ENCODE data around the gene PLSCR4. TPM values are rescaled to one million over a fixed set of nuclear protein-coding genes. Genes with fewer than 3 reads are reported as not detected.

Gene PLSCR4
- total RNA-seq, 4 donors from 2014 or later: 22.8 to 27.5 (median 25.7) TPM

- no peak overlapping the region for H3K4me3 ChIP-seq
- DNase-seq: no peak
- H3K36me3 ChIP-seq: no peaks in the 10 kb centered on the region
- no peaks in the 10 kb centered on the region for H3K9me3 ChIP-seq
- no peaks in the 10 kb centered on the region for H3K27me3 ChIP-seq
- H3K27ac ChIP-seq: no peak overlapping the region
- no peaks in the 10 kb centered on the region for H3K4me1 ChIP-seq
- no peak for TF ChIP-seq POLR2A (IDR thresholded peaks at IDR 0.05)
- TF ChIP-seq, protein P1, sequence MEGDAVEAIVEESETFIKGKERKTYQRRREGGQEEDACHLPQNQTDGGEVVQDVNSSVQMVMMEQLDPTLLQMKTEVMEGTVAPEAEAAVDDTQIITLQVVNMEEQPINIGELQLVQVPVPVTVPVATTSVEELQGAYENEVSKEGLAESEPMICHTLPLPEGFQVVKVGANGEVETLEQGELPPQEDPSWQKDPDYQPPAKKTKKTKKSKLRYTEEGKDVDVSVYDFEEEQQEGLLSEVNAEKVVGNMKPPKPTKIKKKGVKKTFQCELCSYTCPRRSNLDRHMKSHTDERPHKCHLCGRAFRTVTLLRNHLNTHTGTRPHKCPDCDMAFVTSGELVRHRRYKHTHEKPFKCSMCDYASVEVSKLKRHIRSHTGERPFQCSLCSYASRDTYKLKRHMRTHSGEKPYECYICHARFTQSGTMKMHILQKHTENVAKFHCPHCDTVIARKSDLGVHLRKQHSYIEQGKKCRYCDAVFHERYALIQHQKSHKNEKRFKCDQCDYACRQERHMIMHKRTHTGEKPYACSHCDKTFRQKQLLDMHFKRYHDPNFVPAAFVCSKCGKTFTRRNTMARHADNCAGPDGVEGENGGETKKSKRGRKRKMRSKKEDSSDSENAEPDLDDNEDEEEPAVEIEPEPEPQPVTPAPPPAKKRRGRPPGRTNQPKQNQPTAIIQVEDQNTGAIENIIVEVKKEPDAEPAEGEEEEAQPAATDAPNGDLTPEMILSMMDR (IDR thresholded peaks at IDR 0.05): no peak
These were observed 29.6 kb downstream of the PLSCR4 start for GRCh38 chr3:146221276-146221675.

DNA sequence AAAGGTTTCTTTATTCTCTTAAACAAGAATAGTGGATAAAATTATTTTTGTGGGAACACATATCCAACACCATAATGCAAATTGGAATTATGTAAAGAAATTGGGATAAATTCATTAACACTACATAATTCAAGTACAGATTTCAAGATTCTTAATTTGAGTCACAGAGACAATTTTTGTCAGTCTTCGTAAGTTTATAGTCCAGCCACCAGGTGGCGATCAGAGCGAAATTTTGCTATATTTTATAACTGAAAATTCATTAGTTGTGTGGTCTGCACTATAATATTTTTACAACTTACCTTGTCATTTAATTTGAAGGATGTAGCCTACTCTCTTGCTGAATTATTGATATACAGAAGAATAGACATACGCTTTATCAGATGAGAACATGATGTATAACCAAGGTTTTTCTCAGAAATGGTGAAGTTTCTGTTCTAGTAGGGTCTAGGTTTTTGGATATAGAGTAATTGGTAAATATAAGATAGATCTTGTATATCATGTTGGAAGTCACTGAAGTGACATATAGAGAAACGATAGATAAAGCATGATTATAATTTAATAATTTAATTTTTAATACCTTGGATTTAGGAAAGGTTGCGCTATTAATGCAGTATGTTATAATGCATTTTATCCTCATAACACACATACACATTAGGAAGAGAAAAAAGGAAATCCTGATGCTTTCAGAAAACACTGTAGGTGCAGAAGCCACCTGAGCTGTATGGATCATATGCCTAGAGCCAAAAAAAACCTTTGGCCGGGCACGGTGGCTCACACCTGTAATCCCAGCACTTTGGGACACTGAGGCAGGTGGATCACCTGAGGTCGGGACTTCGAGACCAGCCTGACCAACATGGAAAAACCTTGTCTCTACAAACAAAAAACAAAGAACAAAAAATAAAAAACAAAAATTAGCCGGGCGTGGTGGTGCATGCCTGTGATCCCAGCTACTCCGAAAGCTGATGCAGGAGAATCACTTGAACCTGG, 31.7 kb downstream of the PLSCR4 start:
- Histone ChIP-seq H3K9me3 (no peaks in the 10 kb centered on the region), H3K27ac (no peak overlapping the region), H3K4me3 (no peak overlapping the region), H3K27me3 (no peaks in the 10 kb centered on the region), H3K36me3 (no peaks in the 10 kb centered on the region), H3K4me1 (no peaks in the 10 kb centered on the region)
- peak in 2 of 3 donors; percentile 49 to 65 for DNase-seq
- TF ChIP-seq, protein P1 (IDR thresholded peaks at IDR 0.05): peak; percentile 30 to 81 (median 78)
- no peak for TF ChIP-seq POLR2A (IDR thresholded peaks at IDR 0.05)

- no peak for TF ChIP-seq POLR2A (IDR thresholded peaks at IDR 0.05)
- TF ChIP-seq, protein P1 (IDR thresholded peaks at IDR 0.05): no peak
- no peak overlapping the region for H3K4me3 ChIP-seq
- H3K27me3 ChIP-seq: no peaks in the 10 kb centered on the region
- H3K9me3 ChIP-seq: no peaks in the 10 kb centered on the region
- H3K4me1 ChIP-seq: no peaks in the 10 kb centered on the region
- H3K27ac ChIP-seq: no peak overlapping the region
- no peaks in the 10 kb centered on the region for H3K36me3 ChIP-seq
- DNase-seq: no peak
These were observed 33.6 kb downstream of the PLSCR4 start for GRCh38 chr3:146217324-146217723.

GRCh38 chr3:146214493-146214892, 36.4 kb downstream of the PLSCR4 start:
- TF ChIP-seq, protein P1 (IDR thresholded peaks at IDR 0.05): no peak
- TF ChIP-seq POLR2A (IDR thresholded peaks at IDR 0.05): no peak
- DNase-seq: no peak
- H3K4me3 ChIP-seq: no peak overlapping the region
- H3K27me3 ChIP-seq: no peaks in the 10 kb centered on the region
- H3K27ac ChIP-seq: no peak overlapping the region
- no peaks in the 10 kb centered on the region for H3K4me1 ChIP-seq
- no peaks in the 10 kb centered on the region for H3K9me3 ChIP-seq
- no peaks in the 10 kb centered on the region for H3K36me3 ChIP-seq

DNA sequence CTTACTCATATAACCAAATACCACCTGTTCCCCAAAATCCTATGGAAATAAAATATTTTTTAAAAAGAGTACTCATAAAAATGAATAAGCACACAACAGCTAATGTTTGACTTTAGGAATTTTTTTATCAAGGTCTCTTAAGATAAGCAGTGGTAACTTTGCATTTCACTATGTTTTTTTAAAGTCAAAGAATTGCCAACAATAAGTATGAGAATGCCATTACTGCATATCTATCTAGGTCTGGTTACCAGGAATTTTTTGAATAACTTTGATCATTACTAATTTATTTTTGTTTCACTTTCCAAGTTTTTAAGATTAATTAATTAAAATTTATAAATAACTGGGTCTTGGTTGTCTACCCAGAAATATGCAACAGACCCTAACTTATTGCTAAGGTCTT, 41.5 kb downstream of the PLSCR4 start:
- DNase-seq: no peak
- H3K9me3 ChIP-seq: no peaks in the 10 kb centered on the region
- H3K27ac ChIP-seq: no peak overlapping the region
- no peak for TF ChIP-seq POLR2A (IDR thresholded peaks at IDR 0.05)
- TF ChIP-seq, protein P1 (IDR thresholded peaks at IDR 0.05): no peak
- no peaks in the 10 kb centered on the region for H3K27me3 ChIP-seq
- no peak overlapping the region for H3K4me3 ChIP-seq
- H3K4me1 ChIP-seq: no peaks in the 10 kb centered on the region
- peaks cover 0 to 15% (median 0%) of the 10 kb centered on the region in 3 donors for H3K36me3 ChIP-seq
